HG03097 (cell line): ENCODE results near the gene PROKR1.
"Not testable (repeated sequence)": the region's sequence is repeated elsewhere in the genome, so short reads cannot be mapped to it uniquely, and the experiment has no call there.

ENCODE experiments used
- ATAC-seq: cut with Tn5 transposase; IDR thresholded peaks from one replicate; pipeline ENCODE4 v1.9.1; 2021; ENCODE audit not compliant: unreplicated experiment, low FRiP score

Gene PROKR1

GRCh38 chr2:68643011-68643873 is at the start of gene PROKR1:
Gene PROKR1, plus strand, starts transcription at chr2:68643579. Its CDS starts 2,243 bp downstream, at chr2:68645822.
- no peak for ATAC-seq

GRCh38 chr2:68594041-68594440 is 49.3 kb upstream of the PROKR1 start:
- no peak for ATAC-seq

GRCh38 chr2:68594674-68595492 is 48.5 kb upstream of the PROKR1 start:
- ATAC-seq = peak; percentile 81

- ATAC-seq = not testable (repeated sequence)
These were observed 47.9 kb upstream of the PROKR1 start for GRCh38 chr2:68595493-68595785.

- not testable (repeated sequence) for ATAC-seq
These were observed 42.9 kb upstream of the PROKR1 start for GRCh38 chr2:68600495-68600894.

- no peak for ATAC-seq
These were observed 40.3 kb upstream of the PROKR1 start for GRCh38 chr2:68603059-68603458.

- ATAC-seq = no peak
These were observed 39.3 kb upstream of the PROKR1 start for GRCh38 chr2:68604077-68604476.

- ATAC-seq = no peak
These were observed 37.4 kb upstream of the PROKR1 start for GRCh38 chr2:68605939-68606338.

- no peak for ATAC-seq
These were observed 36.6 kb upstream of the PROKR1 start for GRCh38 chr2:68606759-68607158.

GRCh38 chr2:68607837-68608236 is 35.5 kb upstream of the PROKR1 start:
- ATAC-seq = no peak

GRCh38 chr2:68612765-68613519 is 30.4 kb upstream of the PROKR1 start:
- ATAC-seq = no peak

- no peak for ATAC-seq
These were observed 22.6 kb upstream of the PROKR1 start for GRCh38 chr2:68620772-68621171.

- no peak for ATAC-seq
These were observed 19.6 kb upstream of the PROKR1 start for GRCh38 chr2:68623820-68624219.

- ATAC-seq = no peak
These were observed 15.8 kb upstream of the PROKR1 start for GRCh38 chr2:68627615-68628014.

- no peak for ATAC-seq
These were observed 11.4 kb upstream of the PROKR1 start for GRCh38 chr2:68632021-68632420.

- ATAC-seq = no peak
These were observed 6.3 kb upstream of the PROKR1 start for GRCh38 chr2:68637047-68637446.

- ATAC-seq = no peak
These were observed 601 bp downstream of the PROKR1 start for GRCh38 chr2:68643874-68644485.

GRCh38 chr2:68645523-68645922 is 2.1 kb downstream of the PROKR1 start:
- no peak for ATAC-seq

- no peak for ATAC-seq
These were observed 2.9 kb downstream of the PROKR1 start for GRCh38 chr2:68646303-68646702.

- no peak for ATAC-seq
These were observed 7.3 kb downstream of the PROKR1 start for GRCh38 chr2:68650645-68651044.

- ATAC-seq = no peak
These were observed 9.7 kb downstream of the PROKR1 start for GRCh38 chr2:68653034-68653433.
